GM13976 (cell line): Measurements from ENCODE around the gene MESD.

ENCODE experiments used
- DNase-seq: peaks from one replicate; pipeline ENCODE4 v3.0.0; 2012; ENCODE audit warnings: low spot score
- in situ Hi-C: fragments of 300-500 bp; cut with MboI; formaldehyde crosslinking; loops from one replicate; pipeline ENCODE4 v1.12.0; 2022; ENCODE audit warnings: low sequenced_read_pairs, mixed read lengths, inconsistent platforms; ENCODE audit not compliant: unreplicated experiment
- TF ChIP-seq, protein P1 (sequence below): IDR thresholded peaks from 2 replicates; pipeline ENCODE4 v1.5.1; 2012; ENCODE audit warnings: borderline replicate concordance, mild to moderate bottlenecking; ENCODE audit not compliant: insufficient read depth; ENCODE audit errors: extremely low read depth, missing control alignments, control extremely low read depth

The MESD gene

DNA sequence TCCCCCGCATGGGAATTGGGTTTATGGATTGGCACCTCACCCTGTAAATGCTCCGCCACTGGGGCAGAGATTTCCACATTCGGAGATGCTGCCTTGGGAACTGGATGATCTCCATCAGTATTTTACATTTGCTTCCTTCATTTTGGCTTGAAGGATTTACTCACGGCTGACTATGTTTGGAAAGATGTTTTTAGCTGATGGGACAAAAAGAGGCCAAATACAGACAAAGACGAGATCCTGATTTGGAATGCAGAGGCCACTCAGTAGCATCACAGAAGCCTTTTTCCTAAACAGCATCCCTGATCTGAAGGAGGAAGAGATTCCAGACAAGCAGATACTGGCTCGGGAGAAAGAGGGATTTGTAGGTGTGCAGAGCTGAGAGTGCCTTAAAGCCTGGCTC, 76.9 kb downstream of the MESD start:
- in situ Hi-C loops = no loop called here
- TF ChIP-seq, protein P1, sequence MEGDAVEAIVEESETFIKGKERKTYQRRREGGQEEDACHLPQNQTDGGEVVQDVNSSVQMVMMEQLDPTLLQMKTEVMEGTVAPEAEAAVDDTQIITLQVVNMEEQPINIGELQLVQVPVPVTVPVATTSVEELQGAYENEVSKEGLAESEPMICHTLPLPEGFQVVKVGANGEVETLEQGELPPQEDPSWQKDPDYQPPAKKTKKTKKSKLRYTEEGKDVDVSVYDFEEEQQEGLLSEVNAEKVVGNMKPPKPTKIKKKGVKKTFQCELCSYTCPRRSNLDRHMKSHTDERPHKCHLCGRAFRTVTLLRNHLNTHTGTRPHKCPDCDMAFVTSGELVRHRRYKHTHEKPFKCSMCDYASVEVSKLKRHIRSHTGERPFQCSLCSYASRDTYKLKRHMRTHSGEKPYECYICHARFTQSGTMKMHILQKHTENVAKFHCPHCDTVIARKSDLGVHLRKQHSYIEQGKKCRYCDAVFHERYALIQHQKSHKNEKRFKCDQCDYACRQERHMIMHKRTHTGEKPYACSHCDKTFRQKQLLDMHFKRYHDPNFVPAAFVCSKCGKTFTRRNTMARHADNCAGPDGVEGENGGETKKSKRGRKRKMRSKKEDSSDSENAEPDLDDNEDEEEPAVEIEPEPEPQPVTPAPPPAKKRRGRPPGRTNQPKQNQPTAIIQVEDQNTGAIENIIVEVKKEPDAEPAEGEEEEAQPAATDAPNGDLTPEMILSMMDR = no peak
- DNase-seq = no peak

DNA sequence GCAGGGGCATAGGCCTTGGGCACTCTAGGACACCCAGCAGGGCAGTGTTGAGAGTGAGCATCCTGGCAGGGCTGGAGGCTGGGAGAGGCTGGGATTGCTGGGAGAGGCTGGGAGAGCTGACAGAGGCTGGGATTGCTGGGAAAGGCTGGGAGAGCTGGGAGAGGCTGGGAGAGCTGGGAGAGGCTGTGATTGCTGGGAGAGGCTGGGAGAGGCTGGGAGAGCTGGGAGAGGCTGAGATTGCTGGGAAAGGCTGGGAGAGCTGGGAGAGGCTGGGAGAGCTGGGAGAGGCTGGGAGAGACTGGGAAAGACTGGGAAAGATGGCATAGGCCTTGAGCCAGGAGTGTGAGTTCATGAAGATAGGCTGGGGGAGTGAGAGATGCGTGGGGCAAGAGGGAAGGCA, 77.8 kb downstream of the MESD start:
- in situ Hi-C loops = no loop called here
- TF ChIP-seq, protein P1 = no peak
- no peak for DNase-seq

DNA sequence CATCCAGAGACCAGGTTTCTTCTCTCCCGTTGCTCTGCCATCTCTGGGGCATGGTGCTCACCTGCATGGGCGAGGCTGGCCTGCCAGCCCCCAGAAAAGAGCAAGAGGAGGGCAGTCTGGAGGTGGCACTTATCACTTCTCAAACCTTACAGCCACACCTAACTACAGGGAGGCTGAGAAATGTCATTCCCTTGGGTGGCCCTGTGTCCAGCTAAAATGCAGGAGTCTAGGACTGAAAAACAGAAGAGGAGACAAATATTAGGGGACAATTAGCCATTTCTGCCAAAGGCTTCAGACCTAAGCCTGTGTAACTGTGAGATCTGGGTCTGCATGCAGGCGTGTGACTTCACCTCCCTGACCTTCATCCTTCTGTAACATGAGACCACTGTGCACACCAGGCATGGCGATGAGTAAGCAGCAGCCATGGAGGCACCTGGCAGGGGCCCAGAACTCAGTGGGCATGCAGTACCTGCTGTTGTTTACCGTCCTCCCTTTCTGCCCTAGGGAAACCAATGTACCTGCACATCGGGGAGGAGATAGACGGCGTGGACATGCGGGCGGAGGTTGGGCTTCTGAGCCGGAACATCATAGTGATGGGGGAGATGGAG, 83.4 kb downstream of the MESD start:
- TF ChIP-seq, protein P1 = no peak
- in situ Hi-C loops = no loop called here
- DNase-seq = no peak

DNA sequence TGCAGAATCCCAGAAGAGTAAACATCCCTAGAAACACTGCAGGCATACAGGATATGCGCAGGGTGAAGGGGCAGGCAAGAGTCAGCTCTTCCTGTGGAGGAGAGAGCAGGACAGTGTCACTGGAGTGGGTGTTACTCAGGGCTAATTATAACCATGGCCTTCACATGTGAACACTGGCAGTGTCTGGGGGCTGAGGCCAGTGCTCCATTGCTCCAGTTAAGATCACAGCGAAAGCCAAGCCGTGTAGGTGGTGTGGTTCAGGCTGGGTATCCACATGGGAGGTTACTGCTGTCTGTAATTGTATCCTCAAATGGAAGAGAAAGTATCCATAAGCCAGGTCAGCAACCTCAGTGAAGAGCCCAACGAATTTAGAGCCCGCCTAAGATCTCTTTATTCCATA, 84.6 kb downstream of the MESD start:
- TF ChIP-seq, protein P1 = no peak
- no peak for DNase-seq
- in situ Hi-C loops = no loop called here

DNA sequence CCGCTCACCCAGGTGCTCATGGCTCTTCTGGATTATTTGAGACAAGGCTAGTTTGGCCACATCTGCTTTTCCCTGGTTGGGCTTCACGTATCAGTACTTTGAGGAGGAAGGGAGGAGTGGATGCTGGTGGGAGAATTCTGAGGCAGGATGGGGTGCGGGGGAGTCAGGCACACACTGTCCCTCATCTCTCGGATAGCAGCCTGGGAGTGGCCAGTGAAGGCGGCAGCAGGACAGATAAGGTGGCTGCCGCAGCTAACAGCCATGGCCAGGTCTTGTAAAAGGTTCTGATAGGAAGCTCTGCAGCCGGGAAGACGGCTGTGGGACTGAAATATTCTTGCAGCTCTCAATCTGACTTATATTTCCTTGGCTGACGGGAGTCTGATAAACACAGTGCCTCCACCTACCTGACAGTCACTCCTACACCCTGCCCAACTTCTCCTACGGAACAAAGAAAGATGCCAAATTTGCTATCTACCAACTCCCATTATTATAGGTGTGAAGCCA, 87.3 kb downstream of the MESD start:
- no peak for DNase-seq
- TF ChIP-seq, protein P1 = no peak
- in situ Hi-C loops = no loop called here

DNA sequence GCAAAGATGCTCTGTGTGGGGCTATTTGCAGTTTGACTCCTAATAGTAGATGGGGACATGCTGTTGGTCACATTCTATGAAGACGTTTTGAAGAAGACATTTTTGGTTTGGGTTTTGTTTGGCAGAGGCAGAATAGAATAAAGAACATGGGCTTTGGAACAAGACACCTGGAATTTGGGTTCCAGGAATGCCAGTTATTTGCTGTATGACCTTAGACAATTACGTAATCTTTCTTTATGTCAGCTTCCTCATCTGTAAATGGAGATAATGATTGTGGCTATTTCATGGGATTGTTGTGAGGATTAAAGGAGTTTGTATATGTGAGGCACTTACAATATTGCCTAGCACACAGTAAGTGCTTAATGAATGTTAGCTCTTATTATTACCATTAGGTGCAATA, 91.6 kb downstream of the MESD start:
- in situ Hi-C loops = no loop called here
- DNase-seq = no peak
- TF ChIP-seq, protein P1 = no peak
